Mesothelial cell of epicardium (in vitro differentiated cells): ENCODE results near the gene NTM. TPM values are rescaled to one million over a fixed set of nuclear protein-coding genes. Genes with fewer than 3 reads are reported as not detected.

ENCODE experiments used
- DNase-seq, 2 experiments: peaks; one replicate each; pipeline ENCODE4 v3.0.0; 2021; ENCODE audit warnings: low spot score in 2 of 2; ENCODE audit not compliant: unreplicated experiment in 2 of 2
- H3K27ac Mint-ChIP-seq: 2 replicates; pipeline ENCODE4 v1.8.0; 2021; ENCODE audit warnings: mixed read lengths
- H3K27me3 Mint-ChIP-seq: 2 replicates; pipeline ENCODE4 v1.8.0; 2021; ENCODE audit warnings: low read depth, mixed read lengths
- H3K36me3 Mint-ChIP-seq: 2 replicates; pipeline ENCODE4 v1.8.0; 2021; ENCODE audit warnings: mixed read lengths
- H3K4me1 Mint-ChIP-seq: 2 replicates; pipeline ENCODE4 v1.8.0; 2021; ENCODE audit warnings: mixed read lengths
- H3K4me3 Mint-ChIP-seq: 2 replicates; pipeline ENCODE4 v1.8.0; 2021; ENCODE audit warnings: mild to moderate bottlenecking, moderate library complexity, mixed read lengths
- H3K9me3 Mint-ChIP-seq: 2 replicates; pipeline ENCODE4 v1.8.0; 2021; ENCODE audit warnings: mixed read lengths
- CTCF ChIP-seq: fragments of 200-600 bp; sonication (generic); IDR thresholded peaks from one replicate; pipeline ENCODE4 v1.5.0; 2021; ENCODE audit warnings: antibody characterized with exemption; ENCODE audit not compliant: unreplicated experiment
- total RNA-seq: library from RNA; stranded (reverse); gene quantifications from 3 replicates; pipeline ENCODE4 v1.2.1, GENCODE V29; 2021

The NTM gene
- total RNA-seq, 1 donor from 2014 or later: 3.9 TPM

- H3K4me1 Mint-ChIP-seq: no peaks in the 10 kb centered on the region
- H3K4me3 Mint-ChIP-seq: no peak overlapping the region
- H3K27me3 Mint-ChIP-seq: peaks cover 63% of the 10 kb centered on the region
- TF ChIP-seq CTCF: no peak
- DNase-seq: no peak
- H3K36me3 Mint-ChIP-seq: no peaks in the 10 kb centered on the region
- no peak overlapping the region for H3K27ac Mint-ChIP-seq
- no peaks in the 10 kb centered on the region for H3K9me3 Mint-ChIP-seq
Observed at GRCh38 chr11:132100583-132100982, 730.2 kb downstream of the NTM start.

- no peaks in the 10 kb centered on the region for H3K36me3 Mint-ChIP-seq
- peaks cover 65% of the 10 kb centered on the region for H3K27me3 Mint-ChIP-seq
- DNase-seq: no peak
- no peak overlapping the region for H3K27ac Mint-ChIP-seq
- TF ChIP-seq CTCF: no peak
- no peak overlapping the region for H3K4me3 Mint-ChIP-seq
- no peaks in the 10 kb centered on the region for H3K4me1 Mint-ChIP-seq
- no peaks in the 10 kb centered on the region for H3K9me3 Mint-ChIP-seq
Observed at GRCh38 chr11:132101881-132102280, 731.5 kb downstream of the NTM start.

- no peak overlapping the region for H3K4me3 Mint-ChIP-seq
- peaks cover 63% of the 10 kb centered on the region for H3K27me3 Mint-ChIP-seq
- no peaks in the 10 kb centered on the region for H3K4me1 Mint-ChIP-seq
- no peak overlapping the region for H3K27ac Mint-ChIP-seq
- no peaks in the 10 kb centered on the region for H3K36me3 Mint-ChIP-seq
- no peaks in the 10 kb centered on the region for H3K9me3 Mint-ChIP-seq
- DNase-seq: no peak
- no peak for TF ChIP-seq CTCF
Observed at GRCh38 chr11:132103021-132103420, 732.6 kb downstream of the NTM start.

DNA sequence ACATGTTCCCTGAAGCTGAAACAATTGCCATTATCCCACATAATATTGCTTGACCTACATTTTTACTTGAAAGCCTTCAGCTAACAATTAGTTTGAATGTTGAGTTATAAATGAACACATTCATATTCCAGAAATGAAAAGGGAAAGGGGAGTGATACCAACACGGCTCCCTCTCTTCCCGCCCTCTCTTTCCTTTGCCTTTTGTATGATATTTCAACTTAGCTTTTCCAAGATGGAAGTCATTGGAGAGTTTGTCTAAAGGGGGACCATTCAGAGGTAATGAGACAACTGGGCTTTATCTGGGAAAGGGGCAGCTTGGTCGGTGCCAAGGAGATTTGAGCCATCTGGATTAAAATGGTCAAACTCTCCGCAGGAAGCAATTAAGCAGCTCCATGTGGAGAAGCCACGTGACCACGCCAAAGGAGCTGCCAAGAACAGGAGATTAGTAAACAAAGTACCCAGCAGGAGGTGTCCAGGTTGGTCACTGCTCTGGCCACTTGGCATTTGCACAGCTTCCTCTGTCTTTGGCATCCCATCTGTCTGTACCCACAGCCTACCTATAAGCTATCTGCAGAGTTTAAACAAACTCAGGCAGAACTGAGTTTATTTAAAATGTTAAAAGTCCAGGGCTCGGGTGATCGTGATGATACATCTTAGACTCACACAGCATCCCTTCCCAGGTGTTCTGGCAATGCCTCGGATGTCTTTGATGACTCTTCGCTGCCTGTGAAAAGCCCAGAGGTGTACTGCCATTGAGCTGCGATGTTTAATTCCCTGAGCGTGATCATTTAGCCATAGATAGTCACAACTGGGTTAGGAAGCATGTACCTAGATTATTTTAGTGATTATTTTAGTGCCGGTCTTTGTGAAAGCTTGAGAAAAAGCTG, 735.9 kb downstream of the NTM start:
- no peak overlapping the region for H3K4me3 Mint-ChIP-seq
- H3K4me1 Mint-ChIP-seq: no peaks in the 10 kb centered on the region
- TF ChIP-seq CTCF: no peak
- no peaks in the 10 kb centered on the region for H3K36me3 Mint-ChIP-seq
- peaks cover 47% of the 10 kb centered on the region for H3K27me3 Mint-ChIP-seq
- H3K9me3 Mint-ChIP-seq: no peaks in the 10 kb centered on the region
- no peak overlapping the region for H3K27ac Mint-ChIP-seq
- DNase-seq: no peak

DNA sequence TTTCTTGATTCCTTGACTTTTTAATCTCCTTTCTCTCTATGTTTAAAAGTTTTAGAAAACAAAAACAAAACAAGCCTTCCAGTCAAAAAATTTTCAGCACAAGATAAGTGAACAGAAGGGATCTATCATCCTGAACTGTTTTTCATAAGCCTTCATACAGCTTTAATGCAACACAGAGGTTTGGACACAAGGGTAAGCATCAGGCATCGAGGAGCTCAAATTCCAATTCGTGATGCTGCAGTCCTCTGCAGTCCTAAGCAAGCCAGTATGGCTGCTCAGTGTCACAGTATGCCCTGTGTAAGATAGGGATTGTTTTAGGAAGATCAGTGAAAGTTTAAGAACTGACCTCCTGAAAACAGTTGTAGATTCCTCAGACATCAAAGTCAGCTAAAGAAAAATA, 740.9 kb downstream of the NTM start:
- H3K4me1 Mint-ChIP-seq: no peaks in the 10 kb centered on the region
- H3K9me3 Mint-ChIP-seq: no peaks in the 10 kb centered on the region
- TF ChIP-seq CTCF: no peak
- peaks cover 47% of the 10 kb centered on the region for H3K27me3 Mint-ChIP-seq
- DNase-seq: no peak
- H3K36me3 Mint-ChIP-seq: no peaks in the 10 kb centered on the region
- no peak overlapping the region for H3K4me3 Mint-ChIP-seq
- H3K27ac Mint-ChIP-seq: no peak overlapping the region
